ENCODE measurements around the gene FADS3. TPM values are rescaled to one million over a fixed set of nuclear protein-coding genes. Genes with fewer than 3 reads are reported as not detected.

FADS3 gene
- total RNA-seq, 3 donors from 2014 or later, result 8.4 to 21.0 (median 11.5) TPM

DNA sequence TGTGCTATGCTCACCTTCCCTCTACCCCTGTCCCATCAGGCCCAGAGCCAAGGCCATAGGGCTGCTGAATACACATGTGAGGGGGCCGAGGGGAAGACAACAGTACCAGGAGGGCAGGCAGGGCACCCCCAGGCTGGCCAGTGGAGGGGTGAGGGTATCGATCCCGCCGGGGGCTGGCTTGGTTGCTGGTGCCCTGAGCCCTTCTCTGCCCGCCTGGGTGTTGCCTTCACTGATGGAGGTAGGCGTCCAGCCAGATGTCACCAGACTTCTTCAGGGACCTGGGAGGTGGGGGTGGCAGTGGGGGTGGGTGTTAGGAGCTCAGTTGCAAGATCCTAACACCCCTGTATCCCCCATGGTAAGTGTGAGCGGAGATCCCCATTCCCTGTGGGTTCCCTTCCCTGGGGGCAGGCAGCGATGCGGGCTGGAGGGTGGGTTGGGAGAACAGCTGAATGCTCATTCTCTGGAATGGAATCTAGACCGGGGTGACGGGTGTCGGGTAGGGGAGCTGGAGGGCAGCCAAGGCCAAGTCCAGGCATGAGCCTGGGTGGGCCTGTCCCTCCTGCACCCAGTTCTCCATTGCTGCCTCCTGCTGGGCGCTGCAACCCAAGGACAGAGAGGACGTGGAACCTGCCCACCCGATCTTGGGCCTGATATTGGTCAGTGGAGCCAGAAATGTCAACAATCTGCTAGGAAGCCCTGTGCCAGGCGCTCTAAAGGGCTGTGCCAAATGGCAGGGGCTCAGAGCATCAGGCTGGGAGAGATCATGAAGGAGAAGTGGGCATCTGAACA lies 17.6 kb downstream of the FADS3 start:
- DNase-seq, result no peak
- no peaks in the 10 kb centered on the region for H3K36me3 ChIP-seq (ENCODE audit: low read depth)
- intact Hi-C loops (cut with DNase I, micrococcal nuclease), result no loop called here
- TF ChIP-seq, protein P1, sequence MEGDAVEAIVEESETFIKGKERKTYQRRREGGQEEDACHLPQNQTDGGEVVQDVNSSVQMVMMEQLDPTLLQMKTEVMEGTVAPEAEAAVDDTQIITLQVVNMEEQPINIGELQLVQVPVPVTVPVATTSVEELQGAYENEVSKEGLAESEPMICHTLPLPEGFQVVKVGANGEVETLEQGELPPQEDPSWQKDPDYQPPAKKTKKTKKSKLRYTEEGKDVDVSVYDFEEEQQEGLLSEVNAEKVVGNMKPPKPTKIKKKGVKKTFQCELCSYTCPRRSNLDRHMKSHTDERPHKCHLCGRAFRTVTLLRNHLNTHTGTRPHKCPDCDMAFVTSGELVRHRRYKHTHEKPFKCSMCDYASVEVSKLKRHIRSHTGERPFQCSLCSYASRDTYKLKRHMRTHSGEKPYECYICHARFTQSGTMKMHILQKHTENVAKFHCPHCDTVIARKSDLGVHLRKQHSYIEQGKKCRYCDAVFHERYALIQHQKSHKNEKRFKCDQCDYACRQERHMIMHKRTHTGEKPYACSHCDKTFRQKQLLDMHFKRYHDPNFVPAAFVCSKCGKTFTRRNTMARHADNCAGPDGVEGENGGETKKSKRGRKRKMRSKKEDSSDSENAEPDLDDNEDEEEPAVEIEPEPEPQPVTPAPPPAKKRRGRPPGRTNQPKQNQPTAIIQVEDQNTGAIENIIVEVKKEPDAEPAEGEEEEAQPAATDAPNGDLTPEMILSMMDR (IDR thresholded peaks at IDR 0.05), result no peak
- no peak for ATAC-seq
- H3K4me1 ChIP-seq (ENCODE audit: low read depth), result no peaks in the 10 kb centered on the region
- no peaks in the 10 kb centered on the region for H3K9me3 ChIP-seq
- H3K4me3 ChIP-seq, result no peak overlapping the region

DNA sequence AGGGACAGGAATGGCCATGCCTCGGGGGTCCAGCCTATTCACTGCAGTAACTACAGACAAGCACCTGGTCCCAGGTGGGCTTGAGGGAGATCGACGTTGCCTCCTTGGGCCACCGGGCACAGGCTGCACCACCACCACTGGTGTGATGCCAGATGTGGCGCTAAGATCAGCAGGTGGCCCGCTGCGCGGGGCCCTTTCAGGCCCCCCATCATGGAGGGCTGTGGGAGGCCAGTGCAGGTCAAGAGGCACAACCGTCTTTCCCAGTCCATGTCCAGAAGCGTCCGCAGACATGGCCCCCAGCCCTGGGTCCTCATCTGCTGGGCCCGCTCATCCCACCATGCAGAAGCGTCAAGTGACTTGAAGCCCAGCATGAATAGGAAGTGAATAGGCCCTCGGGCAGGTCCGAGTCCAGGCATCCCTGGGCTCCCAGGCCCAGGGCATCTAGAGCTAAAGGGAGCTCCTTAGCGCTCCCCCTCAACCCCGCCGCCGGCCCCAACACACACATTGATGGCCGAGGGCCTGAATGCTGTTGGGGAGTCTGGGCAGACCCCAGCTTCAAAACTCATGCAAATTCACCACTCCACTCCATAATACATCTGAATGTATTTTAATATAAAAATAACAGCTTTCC lies 18.3 kb downstream of the FADS3 start:
- Histone ChIP-seq H3K36me3 (ENCODE audit: low read depth) (no peaks in the 10 kb centered on the region), H3K4me1 (ENCODE audit: low read depth) (no peaks in the 10 kb centered on the region), H3K4me3 (no peak overlapping the region), H3K9me3 (no peaks in the 10 kb centered on the region)
- ATAC-seq, result no peak
- no peak for DNase-seq
- TF ChIP-seq, protein P1 (IDR thresholded peaks at IDR 0.05), result no peak
- intact Hi-C loops (cut with DNase I, micrococcal nuclease), result no loop called here

DNA sequence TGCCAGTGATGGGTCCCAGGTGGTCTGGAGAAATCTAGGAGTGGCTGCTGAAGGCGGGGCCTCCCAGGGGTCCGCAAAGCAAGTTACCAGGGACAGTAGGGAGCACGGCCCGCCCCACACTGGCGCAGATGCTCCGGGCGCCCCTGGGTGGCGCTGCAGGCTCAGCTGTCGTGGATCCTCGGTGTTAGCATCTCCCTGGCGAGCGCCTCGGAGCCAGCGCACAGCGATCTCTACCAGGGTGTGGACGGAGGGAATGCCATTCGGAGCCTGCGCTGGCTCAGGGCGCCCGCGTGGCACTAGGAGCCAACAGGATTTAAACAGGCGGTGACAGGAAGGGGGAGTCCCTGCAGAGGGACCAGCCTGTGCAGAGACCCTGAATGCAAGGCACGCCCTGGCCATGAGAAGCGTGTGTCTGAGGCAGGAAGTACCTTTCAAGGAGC lies 20.2 kb downstream of the FADS3 start:
- DNase-seq, result peak; percentile 70 to 77 (median 76)
- Histone ChIP-seq H3K36me3 (ENCODE audit: low read depth) (no peaks in the 10 kb centered on the region), H3K4me1 (ENCODE audit: low read depth) (no peaks in the 10 kb centered on the region), H3K9me3 (no peaks in the 10 kb centered on the region), H3K4me3 (no peak overlapping the region)
- intact Hi-C loops (cut with DNase I, micrococcal nuclease), result no loop called here
- TF ChIP-seq, protein P1 (IDR thresholded peaks at IDR 0.05), result peak; percentile 69
- ATAC-seq, result peak; percentile 89

DNA sequence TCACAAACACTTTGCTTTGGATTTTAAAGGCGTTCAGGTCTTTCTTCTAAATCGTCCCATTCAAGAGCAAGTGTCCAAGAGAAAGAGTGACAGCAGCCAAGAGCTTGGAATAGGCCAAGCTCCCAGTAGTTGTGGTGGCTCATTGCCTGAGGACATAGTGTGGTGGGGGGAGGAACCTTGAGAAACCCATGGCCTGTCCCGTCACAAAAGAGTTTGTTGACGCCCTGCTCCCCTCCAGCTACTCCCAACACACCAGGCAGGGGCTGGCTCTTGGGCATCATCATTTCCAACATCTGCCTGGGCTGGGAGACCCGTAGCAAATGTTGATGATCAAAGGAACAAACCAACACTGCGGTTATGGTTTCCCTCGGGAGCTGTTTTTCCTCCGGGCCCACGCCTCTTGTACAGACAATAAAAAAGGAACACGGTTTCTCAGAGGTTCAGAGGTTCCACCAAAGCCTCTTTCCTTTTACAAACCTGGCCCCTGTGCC lies 20.8 kb downstream of the FADS3 start:
- intact Hi-C loops (cut with DNase I, micrococcal nuclease), result no loop called here
- no peaks in the 10 kb centered on the region for H3K4me1 ChIP-seq (ENCODE audit: low read depth)
- H3K36me3 ChIP-seq (ENCODE audit: low read depth), result no peaks in the 10 kb centered on the region
- ATAC-seq (no peak), DNase-seq (no peak)
- TF ChIP-seq, protein P1 (IDR thresholded peaks at IDR 0.05), result no peak
- H3K9me3 ChIP-seq, result no peaks in the 10 kb centered on the region
- H3K4me3 ChIP-seq, result no peak overlapping the region

DNA sequence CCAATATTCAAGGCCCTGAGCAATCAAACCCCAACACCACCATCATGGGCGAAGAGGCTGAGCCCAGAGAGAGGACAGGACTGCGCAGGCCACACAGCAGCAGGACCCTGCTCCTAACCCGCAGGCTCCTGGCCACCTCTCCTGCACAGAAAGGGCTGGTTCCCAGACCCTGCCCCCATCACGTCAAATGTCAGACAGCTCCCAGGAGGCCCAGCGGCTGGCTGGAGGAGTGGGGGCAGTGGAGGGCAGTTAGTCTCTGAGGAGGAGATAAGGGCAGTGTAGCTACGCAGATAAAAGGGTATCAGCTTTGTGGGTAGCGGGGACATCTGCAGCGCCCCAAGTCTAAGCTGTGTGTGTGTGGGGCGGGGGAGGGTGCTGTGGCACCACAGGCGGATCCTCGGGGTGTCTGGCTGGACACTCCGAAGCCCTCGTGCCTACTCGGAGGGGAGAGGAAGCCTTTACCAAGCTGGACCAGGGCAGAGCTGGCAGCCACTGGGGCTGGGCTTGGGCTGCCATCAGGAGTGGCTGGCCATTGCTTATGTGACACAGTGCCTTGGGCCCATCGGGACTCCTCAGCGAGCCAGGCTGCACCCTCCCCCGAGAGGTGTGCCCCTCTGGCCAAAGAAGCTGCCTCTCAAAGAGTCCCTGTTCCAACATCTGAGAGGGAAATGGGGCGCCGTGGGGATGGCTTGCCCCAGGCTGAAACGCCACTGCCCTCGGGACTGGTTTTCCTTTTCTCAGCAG lies 21.5 kb downstream of the FADS3 start:
- intact Hi-C loops (cut with DNase I, micrococcal nuclease), result no loop called here
- no peaks in the 10 kb centered on the region for H3K36me3 ChIP-seq (ENCODE audit: low read depth)
- H3K4me1 ChIP-seq (ENCODE audit: low read depth), result no peaks in the 10 kb centered on the region
- ATAC-seq, result no peak
- no peak overlapping the region for H3K4me3 ChIP-seq
- H3K9me3 ChIP-seq, result no peaks in the 10 kb centered on the region
- DNase-seq, result no peak
- TF ChIP-seq, protein P1 (IDR thresholded peaks at IDR 0.05), result no peak
